CD4-positive, alpha-beta T cell (primary cell): ENCODE results near the gene HDGFL3. TPM values are rescaled to one million over a fixed set of nuclear protein-coding genes. Genes with fewer than 3 reads are reported as not detected.

Experiments
- ATAC-seq: fragments of 200-7000 bp; cut with Tn5 transposase; one replicate; pipeline ENCODE4 v1.10.0; 2022; ENCODE audit warnings: mild to moderate bottlenecking; ENCODE audit not compliant: poor library complexity
- CTCF ChIA-PET: fragments of 350-600 bp; sonication (Branson Sonifier 250); formaldehyde crosslinking; loops from one replicate; lab custom pipeline; 2021; ENCODE audit warnings: antibody characterized with exemption, inconsistent platforms; lab: Charles Lee
- POLR2A ChIA-PET: fragments of 350-600 bp; sonication (Branson Sonifier 250); formaldehyde crosslinking; loops from one replicate; lab custom pipeline; 2021; ENCODE audit warnings: antibody characterized with exemption, inconsistent platforms; lab: Charles Lee
- DNase-seq, 14 experiments: peaks; one replicate each; pipeline ENCODE4 v3.0.0-alpha.2; 2013 to 2020; ENCODE audit warnings: mixed read lengths in 2 of 14
- H3K27ac ChIP-seq, 2 donors: one replicate each; pipeline versions ENCODE4 v1.5.1 to v1.7.0; 2013; ENCODE audit warnings: low read length in 2 of 2, low read depth in 1 of 2, mild to moderate bottlenecking in 1 of 2
- H3K27me3 ChIP-seq, 2 experiments: 1 replicate in 1 of 2; 2 replicates in 1 of 2; pipeline versions ENCODE4 v1.6.1 to v1.7.0; 2013; ENCODE audit warnings: low read length in 2 of 2, control low read depth in 1 of 2, mild to moderate bottlenecking in 1 of 2, moderate library complexity in 1 of 2; ENCODE audit not compliant: insufficient read depth in 2 of 2, control insufficient read depth in 1 of 2
- H3K36me3 ChIP-seq: one replicate; pipeline ENCODE4 v1.6.1; 2013; ENCODE audit warnings: low read length, control low read depth; ENCODE audit not compliant: insufficient read depth
- H3K4me1 ChIP-seq: one replicate; pipeline ENCODE4 v1.6.1; 2013; ENCODE audit warnings: low read length, control low read depth; ENCODE audit not compliant: insufficient read depth
- H3K4me3 ChIP-seq: one replicate; pipeline ENCODE4 v1.5.1; 2013; ENCODE audit warnings: mild to moderate bottlenecking, low read length, moderate library complexity
- H3K9me3 ChIP-seq, 2 experiments: 1 replicate in 1 of 2; 2 replicates in 1 of 2; pipeline versions ENCODE4 v1.6.1 to v1.7.0; 2013; ENCODE audit warnings: low read length in 2 of 2, mild to moderate bottlenecking in 2 of 2, control low read depth in 1 of 2, moderate library complexity in 1 of 2; ENCODE audit not compliant: control insufficient read depth in 1 of 2, insufficient read depth in 1 of 2
- H3K27ac Mint-ChIP-seq: one replicate; pipeline ENCODE4 v1.8.0; 2020; ENCODE audit warnings: mixed read lengths
- H3K27me3 Mint-ChIP-seq: one replicate; pipeline ENCODE4 v1.8.0; 2021; ENCODE audit warnings: mixed read lengths
- H3K36me3 Mint-ChIP-seq: one replicate; pipeline ENCODE4 v1.8.0; 2021; ENCODE audit warnings: low read depth, mixed read lengths
- H3K4me1 Mint-ChIP-seq: one replicate; pipeline ENCODE4 v1.8.0; 2021; ENCODE audit warnings: low read depth, mixed read lengths
- H3K4me3 Mint-ChIP-seq: one replicate; pipeline ENCODE4 v1.8.0; 2020; ENCODE audit warnings: mild to moderate bottlenecking, mixed read lengths
- H3K9me3 Mint-ChIP-seq: one replicate; pipeline ENCODE4 v1.8.0; 2020; ENCODE audit warnings: mixed read lengths
- CTCF ChIP-seq: fragments of 200-600 bp; IDR thresholded peaks from one replicate; pipeline ENCODE4 v1.8.0; 2022; ENCODE audit warnings: antibody characterized with exemption, mild to moderate bottlenecking
- intact Hi-C, 2 experiments: fragments of 100-400 bp; cut with DNase I in 1 of 2; cut with micrococcal nuclease in 1 of 2; formaldehyde crosslinking; loops; one replicate each; pipeline versions ENCODE4 v1.15.1 to v1.9.0; 2023 to 2025; cut with DNase I, micrococcal nuclease
- total RNA-seq, 174 experiments: library from RNA in 2 of 174; stranded (reverse) in 2 of 174; gene quantifications; one replicate each; pipeline ENCODE4 v1.2.3 and lab custom pipeline; 2021 to 2026

The HDGFL3 gene
- total RNA-seq, 2 experiments from 2014 or later: 5.5 to 5.9 TPM

GRCh38 chr15:83166830-83167229 lies 40.8 kb downstream of the HDGFL3 start:
- Mint-ChIP-seq H3K27ac (no peak overlapping the region), H3K4me1 (peaks cover 16% of the 10 kb centered on the region), H3K36me3 (no peaks in the 10 kb centered on the region), H3K27me3 (peaks cover 7% of the 10 kb centered on the region), H3K4me3 (no peak overlapping the region), H3K9me3 (peaks cover 7% of the 10 kb centered on the region)
- DNase-seq: no peak
- no peak for ATAC-seq
- H3K4me1 ChIP-seq: no peaks in the 10 kb centered on the region
- H3K27ac ChIP-seq: no peak overlapping the region
- ChIA-PET CTCF (no interaction called here), POLR2A (no interaction called here)
- intact Hi-C loops: no loop called here
- TF ChIP-seq CTCF: no peak
- H3K4me3 ChIP-seq: no peak overlapping the region
- H3K36me3 ChIP-seq: no peaks in the 10 kb centered on the region
- H3K27me3 ChIP-seq: peaks cover 4 to 6% of the 10 kb centered on the region in 2 experiments
- H3K9me3 ChIP-seq: peaks cover 6 to 12% of the 10 kb centered on the region in 2 experiments

DNA sequence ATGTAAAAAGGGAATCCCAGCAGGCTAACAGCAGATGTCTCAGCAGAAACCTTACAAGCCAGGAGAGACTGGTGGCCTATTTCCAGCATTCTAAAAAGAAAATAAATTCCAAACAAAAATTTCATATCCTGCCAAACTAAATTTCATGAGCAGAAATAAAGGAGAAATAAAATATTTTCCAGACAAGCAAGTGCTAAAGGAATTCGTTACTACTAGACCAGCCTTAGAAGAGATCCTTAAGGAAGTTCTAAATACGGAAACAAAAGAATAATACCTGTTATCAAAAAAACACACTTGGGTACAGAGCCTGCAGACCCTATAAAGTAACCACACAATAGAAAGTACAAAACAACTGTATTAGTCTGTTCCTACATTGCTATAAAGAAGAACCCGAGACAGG lies 41.4 kb downstream of the HDGFL3 start:
- Mint-ChIP-seq H3K27ac (no peak overlapping the region), H3K4me1 (peaks cover 16% of the 10 kb centered on the region), H3K4me3 (no peak overlapping the region), H3K36me3 (no peaks in the 10 kb centered on the region), H3K27me3 (peaks cover 7% of the 10 kb centered on the region), H3K9me3 (peaks cover 7% of the 10 kb centered on the region)
- CTCF ChIA-PET: interaction anchor here (0.6 kb wide), 1 partner anchor 12 kb away, joined by 3 read pairs; no protein-coding TSS in a partner anchor
- Histone ChIP-seq H3K36me3 (no peaks in the 10 kb centered on the region), H3K27ac (no peak overlapping the region), H3K9me3 (peaks cover 6 to 12% of the 10 kb centered on the region in 2 experiments), H3K4me1 (no peaks in the 10 kb centered on the region), H3K27me3 (peaks cover 6 to 8% of the 10 kb centered on the region in 2 experiments), H3K4me3 (no peak overlapping the region)
- no peak for TF ChIP-seq CTCF
- POLR2A ChIA-PET: no interaction called here
- DNase-seq (no peak), ATAC-seq (no peak)
- intact Hi-C loops: no loop called here

DNA sequence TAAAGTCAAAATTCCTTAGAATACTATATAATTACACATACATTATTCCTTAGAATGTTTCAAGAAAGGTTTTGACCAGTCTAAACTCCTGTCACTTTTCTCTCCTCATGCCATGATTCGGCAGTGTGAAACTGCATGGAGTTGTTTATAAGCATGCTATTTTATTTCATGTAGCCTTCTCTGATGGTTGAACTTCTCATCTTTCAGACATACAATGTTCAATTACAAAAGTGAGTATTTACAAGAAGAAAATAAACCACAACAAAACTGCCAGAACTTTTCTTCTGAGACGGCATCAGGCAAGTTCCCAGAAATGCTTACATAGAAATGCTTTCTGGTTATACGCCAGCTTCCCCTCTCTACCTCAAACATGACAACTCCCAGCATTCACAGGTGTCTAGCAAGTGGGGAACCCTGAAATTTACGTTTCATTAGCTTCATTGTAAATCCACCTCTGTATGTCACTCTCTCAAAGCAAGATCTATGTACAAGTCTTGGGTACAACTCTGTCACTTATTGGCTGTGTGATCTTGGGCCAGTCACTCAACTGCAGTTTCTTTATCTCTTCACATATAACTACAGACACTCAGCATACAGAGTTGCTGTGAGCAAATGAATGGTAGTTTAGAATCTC lies 42.7 kb downstream of the HDGFL3 start:
- Mint-ChIP-seq H3K36me3 (no peaks in the 10 kb centered on the region), H3K27me3 (peaks cover 7% of the 10 kb centered on the region), H3K9me3 (peaks cover 7% of the 10 kb centered on the region), H3K27ac (no peak overlapping the region), H3K4me1 (peaks cover 16% of the 10 kb centered on the region), H3K4me3 (no peak overlapping the region)
- ChIA-PET POLR2A (no interaction called here), CTCF (no interaction called here)
- Histone ChIP-seq H3K9me3 (peaks cover 6 to 12% of the 10 kb centered on the region in 2 experiments), H3K27me3 (peaks cover 6 to 13% of the 10 kb centered on the region in 2 experiments), H3K36me3 (no peaks in the 10 kb centered on the region), H3K27ac (no peak overlapping the region), H3K4me1 (no peaks in the 10 kb centered on the region), H3K4me3 (no peak overlapping the region)
- TF ChIP-seq CTCF: no peak
- intact Hi-C loops: no loop called here
- DNase-seq: peak in 3 of 14 experiments; percentile 3 to 17 (median 13)
- peak; percentile 37 for ATAC-seq
